GM21619 (cell line): ENCODE measurements around the gene NAP1L5.

ENCODE experiments used
- ATAC-seq: cut with Tn5 transposase; IDR thresholded peaks from one replicate; pipeline ENCODE4 v1.9.1; 2021; ENCODE audit not compliant: unreplicated experiment

Gene NAP1L5

GRCh38 chr4:88722828-88723227 is 25.2 kb upstream of the NAP1L5 start:
- no peak for ATAC-seq

- ATAC-seq: no peak
These were observed 24.7 kb upstream of the NAP1L5 start for GRCh38 chr4:88722276-88722780.

GRCh38 chr4:88720451-88721428 is 23.1 kb upstream of the NAP1L5 start:
- ATAC-seq: no peak

GRCh38 chr4:88719381-88719780 is 21.8 kb upstream of the NAP1L5 start:
- ATAC-seq: no peak

GRCh38 chr4:88718098-88718497 is 20.5 kb upstream of the NAP1L5 start:
- no peak for ATAC-seq

GRCh38 chr4:88713782-88714181 is 16.2 kb upstream of the NAP1L5 start:
- ATAC-seq: no peak

GRCh38 chr4:88709989-88710388 is 12.4 kb upstream of the NAP1L5 start:
- no peak for ATAC-seq

- no peak for ATAC-seq
These were observed 8.9 kb upstream of the NAP1L5 start for GRCh38 chr4:88706574-88706973.

- no peak for ATAC-seq
These were observed 8.3 kb upstream of the NAP1L5 start for GRCh38 chr4:88705805-88706492.

- ATAC-seq: no peak
These were observed 7.6 kb upstream of the NAP1L5 start for GRCh38 chr4:88705223-88705622.

GRCh38 chr4:88702782-88703181 is 5.2 kb upstream of the NAP1L5 start:
- no peak for ATAC-seq

GRCh38 chr4:88698519-88698918 is 890 bp upstream of the NAP1L5 start:
- ATAC-seq: no peak

GRCh38 chr4:88697141-88697540 is 488 bp downstream of the NAP1L5 start:
- ATAC-seq: no peak

GRCh38 chr4:88696630-88697029 is 999 bp downstream of the NAP1L5 start:
- no peak for ATAC-seq

- ATAC-seq: no peak
These were observed 3.8 kb downstream of the NAP1L5 start for GRCh38 chr4:88693792-88694191.

- no peak for ATAC-seq
These were observed 7.3 kb downstream of the NAP1L5 start for GRCh38 chr4:88690355-88690754.

- ATAC-seq: no peak
These were observed 16.4 kb downstream of the NAP1L5 start for GRCh38 chr4:88681209-88681608.

GRCh38 chr4:88675543-88675942 is 22.1 kb downstream of the NAP1L5 start:
- no peak for ATAC-seq

GRCh38 chr4:88674979-88675378 is 22.6 kb downstream of the NAP1L5 start:
- no peak for ATAC-seq

- ATAC-seq: no peak
These were observed 23.1 kb downstream of the NAP1L5 start for GRCh38 chr4:88674565-88674964.

GRCh38 chr4:88673886-88674285 is 23.7 kb downstream of the NAP1L5 start:
- ATAC-seq: no peak

- ATAC-seq: no peak
These were observed 24.6 kb downstream of the NAP1L5 start for GRCh38 chr4:88672987-88673386.
